ENCODE results near the gene POU1F1.

Gene POU1F1

GRCh38 chr3:87318617-87319021 lies 42.2 kb upstream of the POU1F1 start:
- H3K79me2 ChIP-seq (ENCODE audit: control insufficient read depth, low read length), result no peaks in the 10 kb centered on the region
- no peaks in the 10 kb centered on the region for H3K27me3 ChIP-seq (ENCODE audit: control insufficient read depth, low read length)
- no peak overlapping the region for H3K4me3 ChIP-seq (ENCODE audit: low read length)
- H3F3A ChIP-seq (ENCODE audit: control insufficient read depth, insufficient read depth), result no peaks in the 10 kb centered on the region
- H3K4me2 ChIP-seq (ENCODE audit: low read length), result no peak overlapping the region
- TF ChIP-seq EZH2phosphoT487 (IDR thresholded peaks at IDR 0.05; ENCODE audit: borderline replicate concordance, low read length), result no peak
- TF ChIP-seq CTCF (IDR thresholded peaks at IDR 0.05; ENCODE audit: low read depth, low read length, poor library complexity, severe bottlenecking), result no peak
- no peaks in the 10 kb centered on the region for H4K20me1 ChIP-seq (ENCODE audit: control insufficient read depth, insufficient read depth, low read depth, low read length)
- H3K9me3 ChIP-seq (ENCODE audit: control insufficient read depth, insufficient read depth, low read length), result no peaks in the 10 kb centered on the region
- no peak overlapping the region for H3K27ac ChIP-seq (ENCODE audit: low read depth, low read length)
- no peaks in the 10 kb centered on the region for H3K9me2 ChIP-seq (replicated peaks; ENCODE audit: control insufficient read depth, low read length)
- no peaks in the 10 kb centered on the region for H3K4me1 ChIP-seq (ENCODE audit: control insufficient read depth, low read length)
- no peaks in the 10 kb centered on the region for H3K36me3 ChIP-seq (ENCODE audit: control insufficient read depth, low read length)

GRCh38 chr3:87317779-87318178 lies 41.4 kb upstream of the POU1F1 start:
- Histone ChIP-seq H3K36me3 (ENCODE audit: control insufficient read depth, low read length) (no peaks in the 10 kb centered on the region), H3K4me1 (ENCODE audit: control insufficient read depth, low read length) (no peaks in the 10 kb centered on the region), H3K9me2 (replicated peaks; ENCODE audit: control insufficient read depth, low read length) (no peaks in the 10 kb centered on the region), H3K27me3 (ENCODE audit: control insufficient read depth, low read length) (no peaks in the 10 kb centered on the region), H3F3A (ENCODE audit: control insufficient read depth, insufficient read depth) (no peaks in the 10 kb centered on the region), H3K79me2 (ENCODE audit: control insufficient read depth, low read length) (no peaks in the 10 kb centered on the region), H3K9me3 (ENCODE audit: control insufficient read depth, insufficient read depth, low read length) (no peaks in the 10 kb centered on the region), H3K4me2 (ENCODE audit: low read length) (no peak overlapping the region), H3K27ac (ENCODE audit: low read depth, low read length) (no peak overlapping the region), H4K20me1 (ENCODE audit: control insufficient read depth, insufficient read depth, low read depth, low read length) (no peaks in the 10 kb centered on the region), H3K4me3 (ENCODE audit: low read length) (no peak overlapping the region)
- TF ChIP-seq CTCF (IDR thresholded peaks at IDR 0.05; ENCODE audit: low read depth, low read length, poor library complexity, severe bottlenecking), result no peak

GRCh38 chr3:87313641-87314040 lies 37.3 kb upstream of the POU1F1 start:
- H3K4me2 ChIP-seq (ENCODE audit: low read length), result no peak overlapping the region
- no peaks in the 10 kb centered on the region for H3F3A ChIP-seq (ENCODE audit: control insufficient read depth, insufficient read depth)
- H3K9me3 ChIP-seq (ENCODE audit: control insufficient read depth, insufficient read depth, low read length), result no peaks in the 10 kb centered on the region
- H3K79me2 ChIP-seq (ENCODE audit: control insufficient read depth, low read length), result no peaks in the 10 kb centered on the region
- H3K27me3 ChIP-seq (ENCODE audit: control insufficient read depth, low read length), result 0 out of 2 replicates have a peak, but pooled peaks cover 2% of the 10 kb centered on the region
- no peak overlapping the region for H3K27ac ChIP-seq (ENCODE audit: low read depth, low read length)
- no peaks in the 10 kb centered on the region for H3K36me3 ChIP-seq (ENCODE audit: control insufficient read depth, low read length)
- no peaks in the 10 kb centered on the region for H3K9me2 ChIP-seq (replicated peaks; ENCODE audit: control insufficient read depth, low read length)
- H3K4me1 ChIP-seq (ENCODE audit: control insufficient read depth, low read length), result no peaks in the 10 kb centered on the region
- TF ChIP-seq CTCF (IDR thresholded peaks at IDR 0.05; ENCODE audit: low read depth, low read length, poor library complexity, severe bottlenecking), result no peak
- no peak for TF ChIP-seq EZH2phosphoT487 (IDR thresholded peaks at IDR 0.05; ENCODE audit: borderline replicate concordance, low read length)
- no peaks in the 10 kb centered on the region for H4K20me1 ChIP-seq (ENCODE audit: control insufficient read depth, insufficient read depth, low read depth, low read length)
- H3K4me3 ChIP-seq (ENCODE audit: low read length), result no peak overlapping the region

GRCh38 chr3:87311309-87311708 lies 34.9 kb upstream of the POU1F1 start:
- H3K9me2 ChIP-seq (replicated peaks; ENCODE audit: control insufficient read depth, low read length), result no peaks in the 10 kb centered on the region
- no peaks in the 10 kb centered on the region for H3F3A ChIP-seq (ENCODE audit: control insufficient read depth, insufficient read depth)
- H3K27ac ChIP-seq (ENCODE audit: low read depth, low read length), result no peak overlapping the region
- no peaks in the 10 kb centered on the region for H3K36me3 ChIP-seq (ENCODE audit: control insufficient read depth, low read length)
- no peak overlapping the region for H3K4me2 ChIP-seq (ENCODE audit: low read length)
- 0 out of 2 replicates have a peak, but pooled peaks cover 2% of the 10 kb centered on the region for H3K27me3 ChIP-seq (ENCODE audit: control insufficient read depth, low read length)
- no peaks in the 10 kb centered on the region for H4K20me1 ChIP-seq (ENCODE audit: control insufficient read depth, insufficient read depth, low read depth, low read length)
- no peaks in the 10 kb centered on the region for H3K4me1 ChIP-seq (ENCODE audit: control insufficient read depth, low read length)
- TF ChIP-seq CTCF (IDR thresholded peaks at IDR 0.05; ENCODE audit: low read depth, low read length, poor library complexity, severe bottlenecking) (no peak), EZH2phosphoT487 (IDR thresholded peaks at IDR 0.05; ENCODE audit: borderline replicate concordance, low read length) (no peak)
- H3K9me3 ChIP-seq (ENCODE audit: control insufficient read depth, insufficient read depth, low read length), result no peaks in the 10 kb centered on the region
- H3K4me3 ChIP-seq (ENCODE audit: low read length), result no peak overlapping the region
- no peaks in the 10 kb centered on the region for H3K79me2 ChIP-seq (ENCODE audit: control insufficient read depth, low read length)
